Immature natural killer cell (primary cell): ENCODE results near the gene G2E3. TPM values are rescaled to one million over a fixed set of nuclear protein-coding genes. Genes with fewer than 3 reads are reported as not detected.
"Not testable (repeated sequence)": the region's sequence is repeated elsewhere in the genome, so short reads cannot be mapped to it uniquely, and the experiment has no call there.

Experiments used
- DNase-seq, 3 donors: peaks; one replicate each; pipeline ENCODE4 v3.0.0; 2022; ENCODE audit warnings: mixed read lengths in 1 of 3
- H3K27ac Mint-ChIP-seq, 6 donors: one replicate each; pipeline ENCODE4 v1.8.0; 2020; ENCODE audit warnings: mixed read lengths in 6 of 6, mild to moderate bottlenecking in 5 of 6, inconsistent platforms in 4 of 6, moderate library complexity in 3 of 6
- H3K27me3 Mint-ChIP-seq, 3 donors: one replicate each; pipeline ENCODE4 v1.8.0; 2020 to 2021; ENCODE audit warnings: low read depth in 3 of 3, mild to moderate bottlenecking in 3 of 3, mixed read lengths in 3 of 3, moderate library complexity in 3 of 3, inconsistent platforms in 1 of 3
- H3K36me3 Mint-ChIP-seq, 3 donors: one replicate each; pipeline ENCODE4 v1.8.0; 2020; ENCODE audit warnings: mixed read lengths in 3 of 3, inconsistent platforms in 2 of 3, mild to moderate bottlenecking in 2 of 3
- H3K4me1 Mint-ChIP-seq, 2 donors: one replicate each; pipeline ENCODE4 v1.8.0; 2020; ENCODE audit warnings: inconsistent platforms in 2 of 2, mild to moderate bottlenecking in 2 of 2, mixed read lengths in 2 of 2, moderate library complexity in 1 of 2
- H3K4me3 Mint-ChIP-seq, 5 donors: one replicate each; pipeline ENCODE4 v1.8.0; 2020; ENCODE audit warnings: mild to moderate bottlenecking in 5 of 5, mixed read lengths in 5 of 5, inconsistent platforms in 3 of 5, moderate library complexity in 3 of 5
- H3K9me3 Mint-ChIP-seq, 6 donors: one replicate each; pipeline ENCODE4 v1.8.0; 2020; ENCODE audit warnings: mild to moderate bottlenecking in 6 of 6, mixed read lengths in 6 of 6, inconsistent platforms in 4 of 6, moderate library complexity in 3 of 6
- polyA plus RNA-seq, 3 donors: library from polyadenylated mRNA; unstranded; fragments of 300-500 nt; fragmentation: Illumina TruSeq; gene quantifications; one replicate each; pipeline ENCODE4 v1.2.3, GENCODE V29; 2021

The G2E3 gene
- polyA plus RNA-seq, 3 donors from 2014 or later: 8.2 to 18.2 (median 12.8) TPM

DNA sequence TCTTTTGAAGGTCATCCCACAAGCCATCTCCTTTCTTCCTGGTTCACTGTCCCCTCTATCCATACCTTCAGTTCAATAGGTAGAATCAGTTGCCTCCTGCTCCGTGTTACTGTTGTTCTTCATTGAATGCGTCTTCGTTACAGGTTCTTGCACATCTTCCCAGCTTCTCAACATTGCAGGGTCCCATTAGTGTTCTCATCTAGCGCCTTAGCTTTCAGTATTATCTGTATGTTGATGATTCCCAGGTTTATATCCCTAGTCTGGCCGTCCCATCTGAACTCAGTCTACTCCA, 65.1 kb downstream of the G2E3 start:
- Mint-ChIP-seq H3K4me1 (peaks cover 54 to 76% of the 10 kb centered on the region in 2 donors), H3K9me3 (no peaks in the 10 kb centered on the region), H3K36me3 (peaks cover 3 to 9% (median 4%) of the 10 kb centered on the region in 3 donors), H3K27ac (peak overlapping the region in 5 of 6 donors; percentile 51 to 96 (median 83)), H3K4me3 (peak overlapping the region; percentile 9 to 74 (median 64)), H3K27me3 (peaks cover 0 to 11% (median 2%) of the 10 kb centered on the region in 3 donors)
- no peak for DNase-seq

DNA sequence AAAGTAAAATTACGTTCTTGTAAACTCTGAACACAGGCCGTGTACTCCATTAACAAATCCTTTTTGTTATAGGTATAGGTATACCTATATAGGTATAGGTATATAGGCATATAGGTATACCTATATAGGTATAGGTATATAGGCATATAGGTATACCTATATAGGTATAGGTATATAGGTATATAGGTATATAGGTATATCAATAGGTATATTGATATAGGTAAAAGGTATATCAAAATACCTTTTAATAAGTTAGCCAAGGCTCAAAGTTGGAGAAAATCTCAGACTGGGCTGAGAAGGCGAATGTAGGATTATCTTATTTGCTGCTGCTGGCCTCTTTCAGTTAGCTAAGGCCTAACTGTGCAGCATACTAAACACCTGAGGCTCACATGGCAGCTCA, 66.6 kb downstream of the G2E3 start:
- H3K4me3 Mint-ChIP-seq: no peak overlapping the region
- no peak for DNase-seq
- peaks cover 51 to 79% of the 10 kb centered on the region in 2 donors for H3K4me1 Mint-ChIP-seq
- H3K9me3 Mint-ChIP-seq: no peaks in the 10 kb centered on the region
- H3K36me3 Mint-ChIP-seq: peaks cover 3 to 9% (median 4%) of the 10 kb centered on the region in 3 donors
- H3K27ac Mint-ChIP-seq: no peak overlapping the region
- peaks cover 0 to 11% (median 2%) of the 10 kb centered on the region in 3 donors for H3K27me3 Mint-ChIP-seq

DNA sequence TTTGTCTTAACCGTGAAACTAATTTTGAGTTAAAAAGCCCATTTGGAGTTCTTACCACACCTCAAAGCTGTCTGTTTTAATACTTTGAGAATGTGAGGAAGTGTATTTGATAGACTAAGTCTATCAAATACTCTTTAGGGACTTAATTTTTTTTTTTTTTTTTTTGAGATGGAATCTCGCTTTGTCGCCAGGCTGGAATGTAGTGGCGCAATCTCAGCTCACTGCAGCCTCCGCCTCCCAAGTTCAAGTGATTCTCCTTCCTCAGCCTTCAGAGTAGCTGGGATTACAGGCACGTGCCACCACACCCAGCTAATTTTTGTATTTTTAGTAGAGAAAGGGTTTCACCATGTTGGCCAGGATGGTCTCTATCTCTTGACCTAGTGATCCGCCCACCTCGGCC, 70.5 kb downstream of the G2E3 start:
- not testable (repeated sequence) for H3K9me3 Mint-ChIP-seq, H3K27ac Mint-ChIP-seq, H3K36me3 Mint-ChIP-seq, H3K4me3 Mint-ChIP-seq, DNase-seq, H3K27me3 Mint-ChIP-seq
- H3K4me1 Mint-ChIP-seq: peaks cover 31 to 71% of the 10 kb centered on the region in 2 donors

DNA sequence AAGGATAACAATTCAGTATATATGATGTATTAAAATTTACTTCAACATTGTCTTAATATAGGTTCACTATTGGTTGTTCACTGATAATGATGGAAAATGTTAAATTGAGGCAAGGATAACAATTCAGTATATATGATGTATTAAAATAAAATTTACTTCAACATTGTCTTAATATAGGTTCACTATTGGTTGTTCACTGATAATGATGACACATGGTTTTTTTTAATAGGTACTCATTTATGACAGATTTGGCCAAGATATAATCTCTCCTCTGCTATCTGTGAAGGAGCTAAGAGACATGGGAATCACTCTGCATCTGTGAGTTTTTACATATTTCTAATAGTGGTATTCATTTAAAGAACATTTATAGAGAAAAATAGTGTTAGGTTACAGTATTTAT, 71.3 kb downstream of the G2E3 start:
- no peak for DNase-seq
- Mint-ChIP-seq H3K4me3 (no peak overlapping the region), H3K9me3 (no peaks in the 10 kb centered on the region), H3K27me3 (peaks cover 0 to 2% (median 0%) of the 10 kb centered on the region in 3 donors), H3K4me1 (peaks cover 24 to 65% of the 10 kb centered on the region in 2 donors), H3K27ac (no peak overlapping the region), H3K36me3 (peaks cover 5 to 13% (median 9%) of the 10 kb centered on the region in 3 donors)

DNA sequence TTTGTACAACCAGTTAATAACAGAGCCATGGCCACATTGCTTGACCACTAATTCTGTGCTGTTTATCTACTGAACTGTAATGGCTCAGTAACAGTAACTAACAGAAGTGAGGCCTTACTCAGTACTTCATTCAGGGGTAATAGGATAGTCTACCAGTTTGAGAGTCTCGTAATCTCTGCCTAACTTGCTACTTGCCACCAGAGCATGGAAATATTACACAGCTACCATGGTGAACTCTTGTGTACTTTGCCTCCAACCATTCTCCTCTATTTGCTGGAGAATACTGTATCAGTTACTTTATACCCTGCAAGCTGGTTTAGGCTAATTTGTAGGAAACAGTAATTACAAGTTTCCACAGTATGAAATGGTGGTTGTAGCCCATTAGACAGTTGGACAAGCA, 73.8 kb downstream of the G2E3 start:
- H3K4me1 Mint-ChIP-seq: peaks cover 17 to 68% of the 10 kb centered on the region in 2 donors
- no peak overlapping the region for H3K4me3 Mint-ChIP-seq
- peak overlapping the region in 1 of 6 donors; percentile 39 for H3K27ac Mint-ChIP-seq
- peaks cover 8 to 35% (median 15%) of the 10 kb centered on the region in 3 donors for H3K36me3 Mint-ChIP-seq
- peaks cover 0 to 2% (median 0%) of the 10 kb centered on the region in 3 donors for H3K27me3 Mint-ChIP-seq
- no peaks in the 10 kb centered on the region for H3K9me3 Mint-ChIP-seq
- DNase-seq: no peak

DNA sequence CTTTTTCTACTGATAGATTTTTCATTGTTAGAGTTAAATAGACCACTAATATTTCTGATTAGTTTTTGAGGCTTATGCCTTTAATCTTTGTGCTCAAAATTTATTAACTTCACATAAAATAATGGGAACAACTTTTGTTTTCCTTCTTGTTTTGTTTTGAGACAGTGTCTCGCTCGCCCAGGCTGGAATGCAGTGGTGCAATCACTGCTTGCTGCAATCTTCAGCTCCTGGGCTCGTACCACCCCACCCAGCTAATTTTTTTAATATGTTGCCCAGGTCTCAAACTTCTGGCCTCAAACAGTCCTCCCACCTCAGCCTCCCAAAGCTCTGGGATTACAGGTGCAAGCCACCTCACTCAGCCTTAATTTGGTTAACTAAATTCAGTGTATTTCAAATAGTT, 80.0 kb downstream of the G2E3 start:
- no peaks in the 10 kb centered on the region for H3K27me3 Mint-ChIP-seq
- peaks cover 1 to 26% of the 10 kb centered on the region in 2 donors for H3K4me1 Mint-ChIP-seq
- no peak overlapping the region for H3K4me3 Mint-ChIP-seq
- no peaks in the 10 kb centered on the region for H3K9me3 Mint-ChIP-seq
- H3K27ac Mint-ChIP-seq: peak overlapping the region in 2 of 6 donors; percentile 34 to 42
- H3K36me3 Mint-ChIP-seq: peaks cover 7 to 36% (median 13%) of the 10 kb centered on the region in 3 donors
- DNase-seq: no peak

DNA sequence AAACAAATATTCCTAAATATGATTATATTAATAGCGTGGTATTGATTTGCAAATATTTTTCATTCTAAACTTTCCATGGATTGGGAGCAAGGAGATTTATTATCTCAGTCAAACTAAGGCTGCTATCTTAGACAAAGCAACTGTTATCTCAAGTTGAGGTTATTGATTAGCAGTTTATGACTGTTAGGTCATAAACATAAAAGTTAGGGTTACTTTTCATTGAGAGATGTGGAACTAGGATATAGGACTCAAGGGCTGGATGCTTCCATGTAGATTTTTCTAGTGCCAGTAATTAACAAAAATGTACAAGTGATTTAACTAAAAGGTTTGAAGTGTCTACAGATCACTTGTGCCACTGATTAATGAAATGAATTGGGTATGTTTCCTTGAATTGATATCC, 82.2 kb downstream of the G2E3 start:
- no peak for DNase-seq
- Mint-ChIP-seq H3K4me3 (no peak overlapping the region), H3K27ac (no peak overlapping the region), H3K9me3 (no peaks in the 10 kb centered on the region), H3K4me1 (peaks cover under 1 to 26% of the 10 kb centered on the region in 2 donors), H3K27me3 (peaks cover 0 to 2% (median 0%) of the 10 kb centered on the region in 3 donors), H3K36me3 (peaks cover 24 to 43% (median 28%) of the 10 kb centered on the region in 3 donors)

DNA sequence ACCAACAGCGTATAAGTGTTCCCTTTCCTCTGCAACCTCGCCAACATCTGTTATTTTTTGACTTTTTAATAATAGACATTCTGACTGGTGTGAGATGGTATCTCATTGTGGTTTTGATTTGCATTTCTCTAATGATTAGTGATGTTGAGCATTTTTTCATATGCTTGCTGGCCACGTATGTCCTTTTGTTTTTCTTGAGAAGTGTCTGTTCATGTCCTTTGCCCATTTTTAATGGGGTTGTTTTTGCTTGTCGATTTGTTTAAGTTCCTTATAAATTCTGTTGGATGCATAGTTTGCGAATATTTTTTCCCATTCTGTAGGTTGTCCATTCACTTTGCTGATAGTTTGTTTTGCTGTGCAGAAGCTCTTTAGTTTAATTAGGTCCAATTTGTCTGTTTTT, 85.5 kb downstream of the G2E3 start:
- DNase-seq, H3K9me3 Mint-ChIP-seq, H3K4me3 Mint-ChIP-seq, H3K27ac Mint-ChIP-seq, H3K27me3 Mint-ChIP-seq: not testable (repeated sequence)
- H3K4me1 Mint-ChIP-seq: peaks cover 3 to 14% of the 10 kb centered on the region in 2 donors
- peaks cover 27 to 40% (median 32%) of the 10 kb centered on the region in 3 donors for H3K36me3 Mint-ChIP-seq

DNA sequence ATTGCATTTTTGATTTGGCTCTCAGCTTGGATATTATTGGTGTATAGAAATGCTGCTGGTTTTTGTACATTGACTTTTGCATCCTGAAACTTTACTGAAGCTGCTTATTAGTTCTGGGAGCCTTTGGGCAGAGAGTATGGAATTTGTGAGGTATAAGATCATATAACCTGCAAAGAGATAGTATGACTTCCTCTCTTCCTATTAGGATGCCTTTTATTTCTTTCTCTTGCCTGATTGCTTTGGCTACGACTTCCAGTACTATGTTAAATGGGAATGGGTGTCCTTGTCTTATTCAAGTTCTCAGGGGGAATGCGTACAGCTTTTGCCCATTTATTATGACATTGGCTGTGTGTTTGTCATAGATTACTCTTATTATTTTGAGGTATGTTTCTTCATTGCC, 86.6 kb downstream of the G2E3 start:
- no peak for DNase-seq
- Mint-ChIP-seq H3K4me3 (no peak overlapping the region), H3K36me3 (peaks cover 32 to 46% (median 35%) of the 10 kb centered on the region in 3 donors), H3K27ac (peak overlapping the region in 2 of 6 donors; percentile 12 to 34), H3K27me3 (peaks cover 0 to 4% (median 2%) of the 10 kb centered on the region in 3 donors), H3K9me3 (no peaks in the 10 kb centered on the region), H3K4me1 (peaks cover 3 to 14% of the 10 kb centered on the region in 2 donors)

DNA sequence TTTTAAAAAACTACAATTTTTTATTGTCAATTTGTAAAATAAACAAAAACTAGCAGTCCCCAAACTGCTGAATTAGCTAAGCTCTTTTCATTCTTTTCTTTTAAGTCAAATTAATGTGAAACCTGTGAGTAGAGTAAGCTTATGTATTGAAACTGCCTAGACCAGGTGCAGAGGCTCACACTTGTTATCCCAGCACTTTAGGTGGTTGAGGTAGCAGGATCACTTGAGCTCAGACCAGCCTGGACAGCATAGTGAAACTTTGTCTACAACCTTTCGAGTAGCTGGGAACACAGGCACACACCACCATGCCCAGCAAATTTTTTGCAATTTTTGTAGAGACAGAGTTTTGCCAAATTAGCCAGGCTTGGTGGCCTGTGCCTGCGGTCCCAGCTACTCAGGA, 89.5 kb downstream of the G2E3 start:
- Mint-ChIP-seq H3K4me1 (peaks cover 3 to 14% of the 10 kb centered on the region in 2 donors), H3K27me3 (peaks cover 0 to 4% (median 2%) of the 10 kb centered on the region in 3 donors), H3K9me3 (no peaks in the 10 kb centered on the region), H3K36me3 (peaks cover 35 to 55% (median 37%) of the 10 kb centered on the region in 3 donors), H3K27ac (no peak overlapping the region), H3K4me3 (no peak overlapping the region)
- no peak for DNase-seq

DNA sequence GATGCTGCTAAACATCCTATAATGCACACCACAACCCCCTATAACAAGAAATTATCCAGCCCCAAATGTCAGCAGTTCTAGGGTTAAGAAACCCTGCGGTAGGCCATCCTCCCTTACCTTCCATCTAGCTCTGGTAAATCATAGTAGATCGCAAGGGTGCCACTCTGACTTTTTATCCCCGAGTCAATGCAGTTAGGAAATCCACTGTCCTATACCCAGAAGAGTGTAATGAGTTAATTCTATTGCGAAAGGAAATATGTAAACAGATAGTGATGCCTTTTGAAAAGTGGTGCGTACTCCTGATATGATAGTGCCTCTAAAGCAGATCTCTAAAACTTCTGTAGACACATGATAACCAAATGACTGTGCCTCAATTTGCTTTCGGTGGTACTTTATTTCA, 93.0 kb downstream of the G2E3 start:
- Mint-ChIP-seq H3K4me3 (no peak overlapping the region), H3K27ac (no peak overlapping the region), H3K36me3 (peaks cover 6 to 29% (median 14%) of the 10 kb centered on the region in 3 donors), H3K4me1 (no peaks in the 10 kb centered on the region), H3K27me3 (peaks cover 0 to 2% (median 0%) of the 10 kb centered on the region in 3 donors), H3K9me3 (no peaks in the 10 kb centered on the region)
- no peak for DNase-seq

DNA sequence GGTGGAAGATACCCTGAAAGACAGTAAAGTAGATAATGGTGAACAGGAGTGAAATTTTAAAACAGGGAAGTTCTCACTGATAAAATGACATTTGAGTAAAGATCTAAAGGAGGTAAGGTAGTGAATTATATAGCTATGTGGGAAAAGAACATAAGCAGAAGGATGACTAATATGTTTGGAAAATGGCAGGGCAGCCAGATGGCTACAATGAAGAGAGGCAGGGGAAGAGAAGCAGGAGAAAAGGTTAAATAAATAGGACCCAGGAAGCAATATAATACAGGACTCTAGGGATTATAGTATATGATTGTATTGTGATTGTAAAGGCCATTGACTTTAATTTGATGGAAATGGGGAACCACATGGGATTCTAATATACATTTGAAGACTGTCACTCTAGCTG, 96.2 kb downstream of the G2E3 start:
- Mint-ChIP-seq H3K27me3 (no peaks in the 10 kb centered on the region), H3K4me1 (no peaks in the 10 kb centered on the region), H3K27ac (no peak overlapping the region), H3K4me3 (no peak overlapping the region), H3K36me3 (peaks cover 5 to 24% (median 6%) of the 10 kb centered on the region in 3 donors), H3K9me3 (no peaks in the 10 kb centered on the region)
- no peak for DNase-seq

DNA sequence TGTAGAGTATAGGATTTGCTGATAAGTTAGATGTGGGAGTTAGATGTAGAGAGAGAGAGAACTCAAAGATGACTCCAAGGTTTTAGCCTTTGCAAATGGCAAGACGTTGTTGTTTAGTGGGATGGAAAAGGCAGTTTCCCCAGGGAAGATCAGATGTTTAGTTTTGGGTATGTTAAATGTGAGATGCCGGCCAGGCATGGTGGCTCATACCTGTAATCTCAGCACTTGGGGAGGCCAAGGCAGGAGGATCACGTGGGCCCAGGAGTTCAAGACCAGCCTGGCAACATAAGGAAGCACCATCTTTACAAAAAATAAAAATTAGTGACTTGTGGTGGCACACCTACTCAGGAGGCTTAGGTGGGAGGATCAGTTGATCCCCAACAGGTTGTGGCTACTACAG, 96.7 kb downstream of the G2E3 start:
- no peak overlapping the region for H3K4me3 Mint-ChIP-seq
- H3K27ac Mint-ChIP-seq: no peak overlapping the region
- H3K9me3 Mint-ChIP-seq: no peaks in the 10 kb centered on the region
- no peaks in the 10 kb centered on the region for H3K4me1 Mint-ChIP-seq
- H3K36me3 Mint-ChIP-seq: peaks cover 5 to 22% (median 5%) of the 10 kb centered on the region in 3 donors
- H3K27me3 Mint-ChIP-seq: no peaks in the 10 kb centered on the region
- no peak for DNase-seq

DNA sequence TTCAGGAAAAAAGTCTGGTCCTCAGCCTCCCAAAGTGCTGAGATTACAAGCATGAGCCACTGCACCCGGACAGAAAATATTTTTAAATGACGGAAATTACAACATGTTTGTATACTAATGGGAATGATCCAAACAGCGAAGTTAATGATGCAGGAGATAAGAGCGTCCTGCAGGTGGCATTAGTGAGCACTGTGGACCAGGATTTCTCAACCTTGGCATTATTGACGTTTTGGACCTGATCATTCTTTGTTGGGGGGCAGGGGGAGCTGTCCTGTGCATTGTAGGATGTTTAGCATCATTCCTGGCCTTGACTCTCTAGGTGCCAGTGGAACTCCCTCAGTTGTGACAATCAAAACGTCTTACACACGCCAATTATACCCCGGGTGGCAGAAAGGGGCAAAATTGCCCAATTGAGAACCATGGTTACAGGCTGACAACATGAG, 97.3 kb downstream of the G2E3 start:
- Mint-ChIP-seq H3K4me3 (no peak overlapping the region), H3K27ac (no peak overlapping the region), H3K27me3 (no peaks in the 10 kb centered on the region), H3K9me3 (no peaks in the 10 kb centered on the region), H3K36me3 (peaks cover 5 to 20% (median 5%) of the 10 kb centered on the region in 3 donors), H3K4me1 (no peaks in the 10 kb centered on the region)
- peak; percentile 10 to 42 (median 12) for DNase-seq

DNA sequence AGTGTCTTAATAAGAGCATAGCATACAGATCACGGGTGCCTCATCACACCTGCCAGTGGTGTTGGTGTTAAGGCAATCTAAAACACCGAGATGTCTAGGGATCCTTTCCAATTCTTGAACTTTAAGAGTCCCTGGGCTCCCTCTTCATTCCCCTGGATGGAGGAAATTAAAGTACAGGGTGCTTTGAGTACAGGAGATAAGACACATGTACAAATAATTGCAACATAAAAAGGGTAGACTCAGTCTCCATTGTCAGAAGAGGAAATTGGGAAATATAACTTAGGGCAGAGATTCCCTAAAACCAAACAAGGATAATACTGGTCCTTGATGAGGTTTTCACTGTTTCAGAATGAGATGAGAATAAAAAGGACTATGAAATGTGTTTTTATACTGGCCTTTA, 98.1 kb downstream of the G2E3 start:
- Mint-ChIP-seq H3K36me3 (peaks cover under 1 to 12% (median 8%) of the 10 kb centered on the region in 3 donors), H3K4me1 (peaks cover 0 to under 1% of the 10 kb centered on the region in 2 donors), H3K4me3 (no peak overlapping the region), H3K9me3 (no peaks in the 10 kb centered on the region), H3K27me3 (no peaks in the 10 kb centered on the region), H3K27ac (peak overlapping the region in 1 of 6 donors; percentile 9)
- DNase-seq: no peak
